ENCODE results near the gene MYH3.

- TF ChIP-seq POLR2A (IDR thresholded peaks at IDR 0.05; ENCODE audit: extremely low read depth, insufficient read length), result no peak
- no peak for TF ChIP-seq CTCF (IDR thresholded peaks at IDR 0.05; ENCODE audit: low read depth, low read length)
These were observed at the start of gene MYH3 for GRCh38 chr17:10657148-10657547.
